DND-41 (cell line): Measurements from ENCODE around the gene PGAP3.
"Not testable (repeated sequence)": the region's sequence is repeated elsewhere in the genome, so short reads cannot be mapped to it uniquely, and the experiment has no call there.

Source experiments
- ATAC-seq: fragments of 200-7000 bp; cut with Tn5 transposase; 3 replicates; pipeline ENCODE4 v1.9.1; 2021; ENCODE audit warnings: low read depth; ENCODE audit not compliant: insufficient read depth
- DNase-seq: peaks from one replicate; pipeline ENCODE4 v3.0.0-alpha.2; 2020
- H2AFZ ChIP-seq: 2 replicates; pipeline ENCODE4 v1.6.0; 2012; ENCODE audit warnings: low read depth, low read length
- H3K27ac ChIP-seq: 2 replicates; pipeline ENCODE4 v1.5.1; 2012; ENCODE audit warnings: low read length, inconsistent platforms
- H3K27me3 ChIP-seq: fragments of 200-600 bp; sonication (generic); 2 replicates; pipeline ENCODE4 v1.6.0; 2012; ENCODE audit warnings: low read length, mild to moderate bottlenecking, inconsistent platforms; ENCODE audit not compliant: insufficient read depth, poor library complexity
- H3K36me3 ChIP-seq: 2 replicates; pipeline ENCODE4 v1.5.1; 2012; ENCODE audit warnings: low read length, inconsistent platforms; ENCODE audit not compliant: insufficient read depth
- H3K4me1 ChIP-seq: 2 replicates; pipeline ENCODE4 v1.5.1; 2012; ENCODE audit warnings: mild to moderate bottlenecking, low read length; ENCODE audit not compliant: insufficient read depth
- H3K4me2 ChIP-seq: 2 replicates; pipeline ENCODE4 v1.6.0; 2012; ENCODE audit warnings: mild to moderate bottlenecking, moderate library complexity, low read length, inconsistent platforms; ENCODE audit not compliant: insufficient read depth
- H3K4me3 ChIP-seq, 2 experiments: fragments of 200-600 bp in 1 of 2; shearing (Covaris generic) in 1 of 2; 2 replicates each; pipeline ENCODE4 v1.5.1; 2012 to 2016; ENCODE audit warnings: inconsistent platforms in 2 of 2, low read length in 2 of 2, mild to moderate bottlenecking in 2 of 2, low read depth in 1 of 2, moderate library complexity in 1 of 2
- H3K79me2 ChIP-seq: 2 replicates; pipeline ENCODE4 v1.6.0; 2012; ENCODE audit warnings: low read length, inconsistent platforms; ENCODE audit not compliant: insufficient read depth
- H3K9ac ChIP-seq: 2 replicates; pipeline ENCODE4 v1.6.0; 2012; ENCODE audit warnings: low read depth, mild to moderate bottlenecking, inconsistent platforms, low read length, moderate library complexity
- H3K9me3 ChIP-seq: 2 replicates; pipeline ENCODE4 v1.5.1; 2012; ENCODE audit warnings: low read length, moderate library complexity, mild to moderate bottlenecking, inconsistent platforms; ENCODE audit not compliant: insufficient read depth, severe bottlenecking
- H4K20me1 ChIP-seq: 2 replicates; pipeline ENCODE4 v1.6.0; 2012; ENCODE audit warnings: low read length; ENCODE audit not compliant: insufficient read depth
- CTCF ChIP-seq: IDR thresholded peaks from 2 replicates; pipeline ENCODE4 v1.5.1; 2012; ENCODE audit warnings: borderline replicate concordance, low read length, moderate library complexity, mild to moderate bottlenecking; ENCODE audit not compliant: poor library complexity, severe bottlenecking; ENCODE audit errors: extremely low read depth
- EZH2 ChIP-seq: IDR thresholded peaks from 3 replicates; pipeline ENCODE4 v1.6.1; 2012; ENCODE audit warnings: borderline replicate concordance, low read depth, mild to moderate bottlenecking, moderate library complexity, low read length, inconsistent platforms; ENCODE audit not compliant: severe bottlenecking

The PGAP3 gene

DNA sequence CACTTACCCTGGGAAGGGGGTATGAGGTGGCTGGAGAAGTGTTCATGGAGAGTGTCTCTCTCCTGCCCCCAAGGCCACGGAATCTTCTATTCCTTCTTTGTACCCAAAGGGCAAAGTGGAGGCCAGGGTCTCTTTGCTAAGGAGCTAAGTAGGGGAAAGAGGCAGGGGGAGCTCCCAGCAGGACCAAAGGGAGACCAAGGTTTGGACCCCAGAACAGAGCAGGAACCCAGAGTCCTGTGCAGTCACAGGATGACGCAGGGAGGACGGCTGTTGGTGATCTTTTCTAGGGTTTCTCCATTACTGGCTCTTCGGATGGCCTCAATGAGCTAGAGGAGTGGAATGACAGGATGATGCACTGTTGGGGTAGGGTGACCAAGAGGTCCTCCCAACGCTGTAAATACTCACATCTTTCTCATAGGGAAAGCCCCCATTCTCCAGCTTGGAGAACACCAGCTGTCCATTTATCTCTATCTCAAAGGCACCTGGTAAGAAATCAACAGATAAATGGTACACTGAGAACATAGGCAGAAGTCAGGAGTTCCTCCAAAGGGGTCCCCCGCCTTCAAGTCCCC, 41.5 kb upstream of the PGAP3 start:
- Histone ChIP-seq H3K4me1 (peaks cover 21% of the 10 kb centered on the region), H3K27me3 (no peaks in the 10 kb centered on the region), H3K79me2 (peaks cover 14% of the 10 kb centered on the region), H3K9ac (peak overlapping the region; percentile 74), H4K20me1 (peaks cover 4% of the 10 kb centered on the region; the same call in 1 of the 2 replicates), H3K36me3 (peaks cover 23% of the 10 kb centered on the region), H3K9me3 (no peaks in the 10 kb centered on the region), H3K4me2 (peak overlapping the region; percentile 99), H2AFZ (no peak overlapping the region), H3K4me3 (peak overlapping the region; percentile 69 to 93), H3K27ac (peak overlapping the region; percentile 78)
- TF ChIP-seq CTCF (no peak), EZH2 (no peak)
- DNase-seq (no peak), ATAC-seq (no peak)

- Histone ChIP-seq H3K4me2 (no peak overlapping the region), H3K4me3 (no peak overlapping the region), H3K36me3 (peaks cover 23% of the 10 kb centered on the region), H3K9ac (no peak overlapping the region), H2AFZ (no peak overlapping the region), H3K9me3 (no peaks in the 10 kb centered on the region), H3K27me3 (no peaks in the 10 kb centered on the region), H4K20me1 (peaks cover 4% of the 10 kb centered on the region; the same call in 1 of the 2 replicates), H3K27ac (no peak overlapping the region), H3K4me1 (peaks cover 21% of the 10 kb centered on the region), H3K79me2 (peaks cover 14% of the 10 kb centered on the region)
- DNase-seq (no peak), ATAC-seq (no peak)
- TF ChIP-seq EZH2 = no peak
- no peak for TF ChIP-seq CTCF
These were observed 39.7 kb upstream of the PGAP3 start for GRCh38 chr17:39727556-39727955.

GRCh38 chr17:39726617-39727016, 38.8 kb upstream of the PGAP3 start:
- Histone ChIP-seq H3K27ac (no peak overlapping the region), H3K4me1 (peaks cover 21% of the 10 kb centered on the region), H2AFZ (no peak overlapping the region), H4K20me1 (peaks cover 4% of the 10 kb centered on the region; the same call in 1 of the 2 replicates), H3K9ac (no peak overlapping the region), H3K4me3 (no peak overlapping the region), H3K27me3 (no peaks in the 10 kb centered on the region), H3K9me3 (no peaks in the 10 kb centered on the region), H3K4me2 (no peak overlapping the region), H3K79me2 (peaks cover 14% of the 10 kb centered on the region), H3K36me3 (peaks cover 23% of the 10 kb centered on the region)
- DNase-seq = no peak
- TF ChIP-seq CTCF (no peak), EZH2 (no peak)
- no peak for ATAC-seq

DNA sequence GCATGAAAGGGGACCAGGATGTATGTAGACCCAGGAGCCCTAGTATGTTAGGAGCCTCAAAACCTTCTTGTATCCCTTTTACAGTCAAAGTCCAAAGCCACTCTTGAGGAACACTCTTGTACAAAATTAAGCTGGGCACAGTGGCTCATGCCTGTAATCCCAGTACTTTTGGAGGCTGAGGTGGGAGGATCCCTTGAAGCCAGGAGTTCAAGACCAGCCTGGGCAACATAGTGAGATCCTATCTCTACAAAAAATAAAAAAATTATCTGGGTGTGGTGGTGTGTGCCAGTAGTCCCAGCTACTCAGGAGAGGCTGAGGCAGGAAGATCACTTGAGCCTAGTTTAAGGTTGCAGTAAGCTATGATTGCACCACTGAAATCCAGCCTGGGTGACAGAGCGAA, 38.1 kb upstream of the PGAP3 start:
- not testable (repeated sequence) for H4K20me1 ChIP-seq, DNase-seq, H3K9me3 ChIP-seq, H3K9ac ChIP-seq, H2AFZ ChIP-seq, H3K4me3 ChIP-seq, H3K27ac ChIP-seq, ATAC-seq, H3K27me3 ChIP-seq, H3K4me2 ChIP-seq
- Histone ChIP-seq H3K79me2 (peaks cover 14% of the 10 kb centered on the region), H3K4me1 (peaks cover 20% of the 10 kb centered on the region), H3K36me3 (peaks cover 23% of the 10 kb centered on the region)
